HFF-Myc (cell line): Measurements from ENCODE around the gene PPM1B.

Source experiments
- DNase-seq: peaks from one replicate; pipeline ENCODE4 v3.0.0-alpha.2; 2011; ENCODE audit warnings: low read depth; ENCODE audit errors: extremely low read depth
- H3K4me3 ChIP-seq: replicated peaks from 2 replicates; pipeline ENCODE4 v1.5.1; 2011; ENCODE audit warnings: low read depth, mild to moderate bottlenecking, control low read depth, low read length
- CTCF ChIP-seq: IDR thresholded peaks from 2 replicates; pipeline ENCODE4 v1.5.1; 2012; ENCODE audit warnings: mild to moderate bottlenecking, low read depth, low read length, control low read depth; ENCODE audit errors: missing control alignments

PPM1B gene

GRCh38 chr2:44181648-44182047 is 13.0 kb downstream of the PPM1B start:
- TF ChIP-seq CTCF = no peak
- no peak overlapping the region for H3K4me3 ChIP-seq
- no peak for DNase-seq

- no peak for TF ChIP-seq CTCF
- DNase-seq = no peak
- H3K4me3 ChIP-seq = no peak overlapping the region
These were observed 15.4 kb downstream of the PPM1B start for GRCh38 chr2:44184106-44184505.

- no peak for DNase-seq
- TF ChIP-seq CTCF = no peak
- no peak overlapping the region for H3K4me3 ChIP-seq
These were observed 18.1 kb downstream of the PPM1B start for GRCh38 chr2:44186810-44187209.

- no peak for DNase-seq
- no peak overlapping the region for H3K4me3 ChIP-seq
- no peak for TF ChIP-seq CTCF
These were observed 18.6 kb downstream of the PPM1B start for GRCh38 chr2:44187251-44187650.

DNA sequence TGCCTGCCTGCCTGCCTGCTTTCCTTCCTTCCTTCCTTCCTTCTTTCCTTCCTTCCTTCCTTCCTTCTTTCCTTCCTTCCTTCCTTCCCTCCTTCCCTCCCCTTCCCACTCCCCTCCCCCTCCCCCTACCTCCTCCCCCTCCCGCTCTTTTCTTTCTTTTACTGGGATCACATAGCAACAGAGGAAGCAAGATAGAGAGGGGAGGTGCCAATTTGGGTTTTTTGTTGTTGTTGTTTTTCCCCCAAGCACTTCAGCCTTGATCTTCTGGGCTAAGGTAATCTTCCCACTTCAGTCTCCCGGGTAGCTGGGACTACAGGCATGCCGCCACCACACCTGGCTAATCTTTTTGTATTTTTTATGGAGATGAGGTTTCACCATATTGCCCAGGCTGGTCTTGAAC is 20.0 kb downstream of the PPM1B start:
- no peak for TF ChIP-seq CTCF
- DNase-seq = no peak
- no peak overlapping the region for H3K4me3 ChIP-seq

- DNase-seq = no peak
- TF ChIP-seq CTCF = no peak
- no peak overlapping the region for H3K4me3 ChIP-seq
These were observed 20.4 kb downstream of the PPM1B start for GRCh38 chr2:44189104-44189503.

DNA sequence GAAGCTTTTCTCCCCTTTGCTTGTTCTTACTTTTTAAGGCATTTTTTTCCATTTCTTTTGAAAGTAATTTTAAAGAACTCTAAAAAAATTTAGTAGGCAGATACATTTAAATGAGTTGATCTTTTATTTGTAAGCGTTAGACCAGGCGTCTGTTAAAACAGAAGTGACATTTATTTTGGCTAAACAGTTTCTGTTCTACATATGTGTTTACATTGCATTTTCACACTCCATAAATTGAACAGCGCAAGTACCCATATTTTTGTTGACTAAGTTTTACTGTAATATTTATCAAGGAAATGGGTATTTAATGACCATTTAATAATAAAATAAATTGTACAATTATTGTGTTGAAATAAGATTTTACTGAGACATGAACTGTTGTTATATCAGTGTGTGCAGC is 21.9 kb downstream of the PPM1B start:
- TF ChIP-seq CTCF = no peak
- no peak overlapping the region for H3K4me3 ChIP-seq

More for the DNA sequence above, 21.9 kb downstream of the PPM1B start:
- no peak for DNase-seq
